ENCODE measurements around the gene TMEM107.

- TF ChIP-seq CTCF (IDR thresholded peaks at IDR 0.05; ENCODE audit: low read depth, low read length) (no peak), EZH2phosphoT487 (IDR thresholded peaks at IDR 0.05; ENCODE audit: low read depth) (no peak)
Observed at GRCh38 chr17:8162233-8162996, 13.8 kb downstream of the TMEM107 start, which contains the start of gene VAMP2.
